Stimulated activated CD4-positive, alpha-beta T cell treated with anti-CD3 and anti-CD28 coated beads, Interleukin-2, amount 100 ng/mL, for 24 hours (primary cell): Measurements from ENCODE around the gene POLR1D.
A peak's percentile ranks its signal among the peaks of the same experiment; 100 is the strongest.

Experiments used
- DNase-seq, 2 donors: peaks; one replicate each; pipeline ENCODE4 v3.0.0-alpha.2; 2020

The POLR1D gene

DNA sequence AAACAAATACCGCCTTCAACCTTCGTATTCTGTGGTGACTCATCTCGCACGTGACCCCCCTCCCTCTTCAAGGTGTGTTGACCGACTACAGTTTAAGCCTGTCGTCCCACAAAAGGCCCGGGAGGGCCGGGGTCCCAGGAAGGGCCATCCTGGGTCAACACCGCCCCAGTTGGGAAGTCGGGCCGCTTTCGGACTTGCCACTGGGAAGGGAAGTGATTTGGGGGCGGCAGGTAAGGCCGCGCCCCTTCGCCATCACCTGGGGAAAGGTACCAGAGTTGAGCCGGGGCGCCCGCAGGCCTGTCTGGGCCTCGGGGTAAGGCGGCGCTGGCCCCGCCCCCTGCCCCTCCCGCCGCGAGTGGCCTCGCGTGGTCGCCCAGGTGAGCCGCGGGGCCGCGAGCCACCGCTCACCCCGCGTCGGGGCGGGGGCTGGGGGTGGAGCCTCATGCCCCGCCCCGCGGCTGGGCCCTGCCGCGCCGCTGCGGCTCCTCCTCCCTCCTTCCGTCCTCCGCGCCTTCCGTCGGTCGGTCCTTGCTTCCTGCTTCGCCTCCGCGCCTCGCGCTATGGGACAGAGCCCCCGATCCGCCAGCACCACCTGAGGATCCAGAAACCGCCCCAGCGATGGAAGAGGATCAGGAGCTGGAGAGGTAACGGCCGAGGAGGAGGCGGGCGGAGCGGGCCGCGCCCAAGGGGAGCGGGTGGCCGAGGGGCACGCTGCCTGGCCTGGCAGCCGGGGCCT lies at the start of gene POLR1D:
Gene POLR1D (plus strand): TSS at position 527 of the 736 bp plus-strand sequence. CDS start 92 bp downstream, at position 619.
- peak; percentile 81 for DNase-seq

GRCh38 chr13:27572234-27572901 lies 49.3 kb upstream of the POLR1D start:
- DNase-seq: no peak

GRCh38 chr13:27573265-27573664 lies 48.4 kb upstream of the POLR1D start:
- DNase-seq: no peak

- DNase-seq: no peak
Measured at GRCh38 chr13:27574661-27575060, 47.0 kb upstream of the POLR1D start.

DNA sequence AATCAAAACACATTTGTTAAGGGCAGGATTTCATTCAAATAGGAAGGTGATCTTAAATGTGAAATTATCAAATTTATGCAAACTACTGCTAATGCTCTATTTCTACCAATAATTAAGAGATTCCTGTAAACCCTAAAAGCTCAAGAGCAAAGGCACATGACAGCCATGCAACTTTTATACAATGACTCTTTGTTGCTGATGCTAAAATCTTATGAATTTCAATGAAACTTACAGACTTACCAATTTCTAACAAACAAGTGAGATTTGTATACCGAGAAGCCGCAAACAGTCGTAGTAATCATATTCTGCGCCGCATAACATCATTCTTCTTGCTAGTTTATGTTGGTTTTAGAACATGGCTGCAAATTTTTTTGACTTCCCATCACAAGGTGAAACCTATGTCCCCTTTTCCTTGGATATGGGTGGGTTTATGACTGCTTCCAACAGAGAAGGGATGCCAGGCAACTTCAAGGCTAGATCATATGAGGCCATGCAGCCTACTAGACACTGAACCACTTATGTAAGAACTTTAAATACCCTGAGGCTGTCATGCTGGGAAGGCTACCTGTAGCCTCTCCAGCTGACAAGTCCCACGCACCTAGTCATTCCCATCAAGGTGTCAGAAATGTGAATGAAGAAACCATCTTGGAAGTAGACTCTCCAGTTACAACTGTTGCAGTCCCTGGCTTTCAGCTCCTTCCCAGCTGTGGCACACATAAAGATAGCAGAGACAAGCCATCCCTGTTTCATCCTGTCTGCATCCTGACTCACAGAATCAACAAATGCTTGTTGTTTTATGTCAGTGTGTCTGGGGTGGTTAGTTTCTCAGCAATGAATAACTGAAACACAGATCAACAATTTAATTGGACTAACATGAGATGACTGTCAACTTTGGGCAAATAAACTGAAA lies 43.3 kb upstream of the POLR1D start:
- DNase-seq: no peak

DNA sequence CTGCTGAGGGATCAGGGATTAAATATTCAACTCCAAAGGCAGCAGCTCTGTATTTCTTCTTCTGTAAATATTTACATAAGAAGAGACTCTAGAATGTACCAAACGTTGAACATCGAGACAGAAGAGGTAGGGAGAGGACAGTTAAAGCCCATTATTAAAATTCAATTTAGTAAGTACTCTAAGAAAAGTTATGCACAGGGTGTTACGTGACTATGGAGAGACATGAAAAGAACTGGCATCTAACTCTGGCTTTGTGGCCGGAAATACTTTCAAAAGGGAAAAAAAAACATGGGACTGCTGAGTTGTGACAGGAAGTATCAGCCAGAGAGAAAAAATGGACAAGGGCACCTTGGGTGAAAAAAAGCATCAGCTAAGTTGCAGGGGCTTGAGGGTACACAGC lies 38.0 kb upstream of the POLR1D start:
- no peak for DNase-seq

- DNase-seq: no peak
Measured at GRCh38 chr13:27587095-27587746, 34.5 kb upstream of the POLR1D start.

GRCh38 chr13:27588405-27588804 lies 33.3 kb upstream of the POLR1D start:
- no peak for DNase-seq

- no peak for DNase-seq
Measured at GRCh38 chr13:27592865-27593264, 28.8 kb upstream of the POLR1D start.

DNA sequence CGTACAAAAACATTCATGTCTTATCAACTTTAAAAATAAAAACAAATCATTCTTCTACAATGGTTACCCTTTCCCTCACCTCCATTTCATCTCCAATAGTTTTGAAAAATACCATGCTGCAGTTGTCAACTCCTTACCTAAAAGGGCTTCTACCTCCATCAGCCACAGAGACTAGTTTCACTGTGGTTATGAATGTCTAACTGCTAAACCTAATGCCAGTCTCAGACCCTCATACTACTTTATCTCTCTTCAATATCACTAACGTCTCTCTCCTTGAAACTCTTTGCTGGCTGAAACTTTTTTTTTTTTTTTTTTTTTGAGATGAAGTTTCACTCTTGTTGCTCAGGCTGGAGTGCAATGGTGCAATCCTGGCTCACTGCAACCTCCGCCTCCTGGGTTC lies 28.4 kb upstream of the POLR1D start:
- no peak for DNase-seq

DNA sequence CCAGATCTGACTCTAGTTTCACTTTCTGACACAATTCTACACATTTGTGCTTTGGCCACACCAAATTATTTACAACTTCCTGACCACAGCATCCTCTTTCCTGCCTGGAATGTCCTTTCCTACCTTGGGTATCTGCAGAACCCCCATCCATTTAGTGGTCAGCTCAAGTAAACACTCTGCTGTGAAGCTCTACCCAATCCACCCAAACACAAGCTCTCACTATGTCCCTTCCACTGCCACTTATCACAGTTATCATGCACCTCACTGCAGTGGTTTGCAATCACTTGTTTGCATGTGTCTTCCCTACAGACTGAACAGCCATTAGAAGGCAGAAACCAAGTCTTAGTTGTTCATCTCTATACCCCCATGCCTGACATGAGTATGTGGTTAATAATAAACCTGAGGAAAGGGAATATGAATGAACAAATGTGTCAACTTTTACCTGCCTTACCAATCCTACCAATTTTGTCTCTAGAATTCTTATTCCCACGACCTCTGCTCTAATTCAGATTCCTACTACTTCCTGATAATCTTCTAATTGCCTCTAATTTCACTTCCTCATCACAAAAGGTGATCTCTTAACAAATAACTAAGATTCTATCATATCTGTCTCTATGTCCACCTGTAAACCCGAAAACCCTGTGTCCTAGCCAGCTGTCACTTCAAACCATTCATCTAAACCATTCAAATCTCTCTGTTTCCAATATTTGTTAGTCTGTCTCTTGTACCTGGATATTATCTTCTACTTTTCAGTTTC lies 26.5 kb upstream of the POLR1D start:
- no peak for DNase-seq

GRCh38 chr13:27599096-27599495 lies 22.6 kb upstream of the POLR1D start:
- DNase-seq: no peak

- no peak for DNase-seq
Measured at GRCh38 chr13:27599845-27600553, 21.7 kb upstream of the POLR1D start.

- no peak for DNase-seq
Measured at GRCh38 chr13:27600711-27601110, 21.0 kb upstream of the POLR1D start.

GRCh38 chr13:27601208-27601607 lies 20.5 kb upstream of the POLR1D start:
- no peak for DNase-seq

DNA sequence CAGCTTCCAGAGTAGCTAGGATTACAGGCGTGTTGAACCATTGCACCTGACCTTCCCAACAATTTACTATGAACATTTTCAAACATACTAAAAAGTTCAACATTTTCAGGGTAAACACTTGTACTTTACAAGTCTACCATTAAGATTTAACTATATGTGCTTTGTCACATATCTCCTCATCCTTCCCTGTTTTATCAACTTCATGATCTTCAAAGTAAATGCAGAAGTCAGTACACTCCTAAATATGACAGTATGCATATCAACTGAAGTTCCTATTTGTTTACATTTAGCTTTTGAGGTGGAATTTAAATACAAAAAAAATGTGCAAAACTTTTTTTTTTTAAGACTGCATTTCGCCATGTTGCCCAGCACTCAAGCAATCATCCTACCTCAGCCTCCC lies 19.9 kb upstream of the POLR1D start:
- no peak for DNase-seq

GRCh38 chr13:27605099-27605498 lies 16.6 kb upstream of the POLR1D start:
- DNase-seq: no peak

GRCh38 chr13:27605610-27606200 lies 16.0 kb upstream of the POLR1D start:
- no peak for DNase-seq

- no peak for DNase-seq
Measured at GRCh38 chr13:27607125-27607524, 14.6 kb upstream of the POLR1D start.

- DNase-seq: no peak
Measured at GRCh38 chr13:27613628-27614027, 8.1 kb upstream of the POLR1D start.

- no peak for DNase-seq
Measured at GRCh38 chr13:27617881-27618321, 3.8 kb upstream of the POLR1D start.
